NCI-H2107 treated with DMSO at 0.1 percent for 48 hours (cell line): ENCODE data around the gene TRAF3IP3.

Experiments used
- DNase-seq: peaks from one replicate; lab custom pipeline; 2025; ENCODE audit not compliant: unreplicated experiment; lab: John Stamatoyannopoulos, UW

TRAF3IP3 gene

GRCh38 chr1:209823143-209824041, 67.5 kb downstream of the TRAF3IP3 start:
- DNase-seq: peak; percentile 53

GRCh38 chr1:209825591-209826434, 70.0 kb downstream of the TRAF3IP3 start:
- no peak for DNase-seq

GRCh38 chr1:209827384-209828262, 71.8 kb downstream of the TRAF3IP3 start, which contains the start of gene UTP25:
TSS of gene UTP25 (plus strand) at chr1:209827972. CDS start at chr1:209828064, 92 bp downstream.
- peak; percentile 95 for DNase-seq

- DNase-seq: no peak
Measured at GRCh38 chr1:209829716-209830115, 73.9 kb downstream of the TRAF3IP3 start.

GRCh38 chr1:209830722-209831121, 74.9 kb downstream of the TRAF3IP3 start:
- no peak for DNase-seq

GRCh38 chr1:209831615-209832014, 75.8 kb downstream of the TRAF3IP3 start:
- DNase-seq: no peak
